Transverse colon (tissue), 4 donors: ENCODE results near the gene PTPRN2. TPM values are rescaled to one million over a fixed set of nuclear protein-coding genes. Genes with fewer than 3 reads are reported as not detected.

Experiments used
- DNase-seq: peaks from one replicate; pipeline ENCODE4 v3.0.0-alpha.2; 2019
- H3K27ac ChIP-seq, 4 donors: fragments of 200-600 bp; sonication (generic); 2 replicates each; pipeline ENCODE4 v1.5.1; 2016 to 2018; ENCODE audit warnings: inconsistent platforms in 4 of 4
- H3K27me3 ChIP-seq: fragments of 200-600 bp; sonication (generic); 2 replicates; pipeline ENCODE4 v1.5.1; 2017; ENCODE audit warnings: inconsistent platforms
- H3K36me3 ChIP-seq, 4 donors: fragments of 200-600 bp; sonication (generic); 2 replicates each; pipeline ENCODE4 v1.5.1; 2017 to 2019; ENCODE audit warnings: inconsistent platforms in 4 of 4
- H3K4me1 ChIP-seq, 4 donors: fragments of 200-600 bp; sonication (generic); 2 replicates each; pipeline ENCODE4 v1.5.1; 2017 to 2020; ENCODE audit warnings: inconsistent platforms in 4 of 4
- H3K4me3 ChIP-seq, 4 donors: fragments of 200-600 bp; sonication (generic); 1 replicate in 1 of 4; 2 replicates in 3 of 4; pipeline versions ENCODE4 v1.5.1 to v1.6.1; 2017 to 2019; ENCODE audit warnings: inconsistent platforms in 4 of 4
- H3K9me3 ChIP-seq, 2 donors: fragments of 200-600 bp; sonication (generic); 2 replicates each; pipeline ENCODE4 v1.5.1; 2017 to 2019; ENCODE audit warnings: inconsistent platforms in 2 of 2
- EP300 ChIP-seq: sonication (generic); formaldehyde crosslinking; IDR thresholded peaks from one replicate; pipeline ENCODE4 v1.6.1; 2017; ENCODE audit warnings: antibody characterized with exemption, low read depth
- POLR2A ChIP-seq: fragments of 450-650 bp; IDR thresholded peaks from one replicate; pipeline ENCODE4 v1.6.1; 2016; ENCODE audit warnings: antibody characterized with exemption, mild to moderate bottlenecking, moderate library complexity
- POLR2AphosphoS5 ChIP-seq, 3 donors: sonication (generic); formaldehyde crosslinking; IDR thresholded peaks; one replicate each; pipeline ENCODE4 v1.6.1; 2016; ENCODE audit warnings: antibody characterized with exemption in 3 of 3
- WGBS, 2 donors: methylation state at CpG; one replicate each; pipeline ENCODE4 v1.1.5; 2018; ENCODE audit warnings: low coverage in 1 of 2; 5-methylcytosine and 5-hydroxymethylcytosine counted together
- in situ Hi-C, 4 donors: fragments of 200-750 bp; cut with MboI; loops; one replicate each; pipeline versions ENCODE4 v1.15.0 to v1.15.1; 2017; ENCODE audit warnings: low sequenced_read_pairs in 3 of 4, low pct_ligation_motif_present in 1 of 4, low pct_unique_long_range_greater_than_20kb in 1 of 4
- intact Hi-C: fragments of 100-400 bp; cut with DNase I; formaldehyde crosslinking; loops from one replicate; pipeline ENCODE4 v1.15.1; 2023; ENCODE audit warnings: low total_unique reads
- total RNA-seq, 4 donors: library from RNA; depleted of rRNA; stranded (reverse); fragments of >200 nt; gene quantifications; one replicate each; pipeline ENCODE4 v1.1.0, GENCODE V29; 2016
- TF ChIP-seq, protein P1 (sequence below), 5 experiments: fragments of 200-600 bp in 3 of 5; fragments of 450-650 bp in 2 of 5; sonication (generic) in 3 of 5; IDR thresholded peaks; 1 replicate in 2 of 5; 2 replicates in 3 of 5; pipeline ENCODE4 v1.5.1; 2016 to 2017; ENCODE audit warnings: antibody characterized with exemption in 5 of 5, inconsistent platforms in 3 of 5, mild to moderate bottlenecking in 2 of 5, moderate library complexity in 1 of 5

The PTPRN2 gene
- total RNA-seq, 4 donors from 2014 or later, result 15.4 to 31.1 (median 21.8) TPM

DNA sequence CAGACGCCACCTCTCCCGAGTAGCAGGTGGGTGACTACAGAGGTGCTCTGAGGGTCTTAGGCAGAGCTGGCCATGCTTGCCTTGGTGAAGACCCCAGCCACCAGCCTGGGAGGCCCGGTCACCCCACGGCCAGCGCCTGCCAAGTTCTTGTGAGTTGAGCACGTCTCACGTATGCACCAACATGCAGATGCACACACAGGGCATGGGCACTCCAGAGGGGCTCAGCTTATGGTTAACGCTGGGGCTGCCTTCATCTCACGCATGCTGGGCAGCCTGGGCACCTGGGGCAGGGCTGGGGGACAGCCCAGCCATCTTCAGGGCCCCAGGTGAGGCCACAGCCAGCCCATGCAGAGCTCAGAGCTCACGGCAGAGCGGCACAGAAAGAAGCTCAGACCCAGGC, 41.0 kb downstream of the PTPRN2 start:
- H3K27ac ChIP-seq, result no peak overlapping the region
- no peaks in the 10 kb centered on the region for H3K36me3 ChIP-seq
- WGBS, 2 donors, result 86 to 90% methylated on average over 2 to 4 of the region's 11 CpGs
- no peak overlapping the region for H3K4me3 ChIP-seq
- H3K4me1 ChIP-seq, result peaks cover 0 to 4% (median 0%) of the 10 kb centered on the region in 4 donors
- TF ChIP-seq POLR2AphosphoS5 (IDR thresholded peaks at IDR 0.05), result no peak
- no peak for TF ChIP-seq POLR2A
- TF ChIP-seq EP300, result no peak
- TF ChIP-seq, protein P1, sequence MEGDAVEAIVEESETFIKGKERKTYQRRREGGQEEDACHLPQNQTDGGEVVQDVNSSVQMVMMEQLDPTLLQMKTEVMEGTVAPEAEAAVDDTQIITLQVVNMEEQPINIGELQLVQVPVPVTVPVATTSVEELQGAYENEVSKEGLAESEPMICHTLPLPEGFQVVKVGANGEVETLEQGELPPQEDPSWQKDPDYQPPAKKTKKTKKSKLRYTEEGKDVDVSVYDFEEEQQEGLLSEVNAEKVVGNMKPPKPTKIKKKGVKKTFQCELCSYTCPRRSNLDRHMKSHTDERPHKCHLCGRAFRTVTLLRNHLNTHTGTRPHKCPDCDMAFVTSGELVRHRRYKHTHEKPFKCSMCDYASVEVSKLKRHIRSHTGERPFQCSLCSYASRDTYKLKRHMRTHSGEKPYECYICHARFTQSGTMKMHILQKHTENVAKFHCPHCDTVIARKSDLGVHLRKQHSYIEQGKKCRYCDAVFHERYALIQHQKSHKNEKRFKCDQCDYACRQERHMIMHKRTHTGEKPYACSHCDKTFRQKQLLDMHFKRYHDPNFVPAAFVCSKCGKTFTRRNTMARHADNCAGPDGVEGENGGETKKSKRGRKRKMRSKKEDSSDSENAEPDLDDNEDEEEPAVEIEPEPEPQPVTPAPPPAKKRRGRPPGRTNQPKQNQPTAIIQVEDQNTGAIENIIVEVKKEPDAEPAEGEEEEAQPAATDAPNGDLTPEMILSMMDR (IDR thresholded peaks at IDR 0.05), result no peak
- intact Hi-C loops (no loop called here), in situ Hi-C loops (no loop called here)
- H3K27me3 ChIP-seq, result no peaks in the 10 kb centered on the region
- no peak for DNase-seq
- no peaks in the 10 kb centered on the region for H3K9me3 ChIP-seq

DNA sequence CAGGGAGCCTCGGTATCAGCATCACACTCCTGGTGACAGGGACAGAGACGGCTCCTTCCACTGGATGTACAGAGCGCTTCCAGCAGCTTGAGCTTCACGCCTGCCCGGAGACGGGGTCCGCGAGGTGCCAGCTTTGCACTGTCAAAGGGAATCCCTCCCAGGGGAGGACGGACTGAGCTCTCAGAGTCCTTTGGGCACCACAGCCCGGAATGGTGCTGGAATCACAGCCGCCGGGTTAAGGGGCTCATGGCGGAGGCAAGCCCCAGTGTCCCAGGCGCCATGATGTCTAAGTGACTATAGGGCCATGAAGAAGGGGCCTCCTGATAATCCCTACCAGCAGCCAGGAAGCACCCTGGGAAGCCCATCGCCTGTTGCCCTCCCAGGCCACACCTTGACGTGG, 41.4 kb downstream of the PTPRN2 start:
- Histone ChIP-seq H3K36me3 (no peaks in the 10 kb centered on the region), H3K4me1 (peaks cover 0 to 4% (median 0%) of the 10 kb centered on the region in 4 donors), H3K4me3 (no peak overlapping the region), H3K27me3 (no peaks in the 10 kb centered on the region), H3K9me3 (no peaks in the 10 kb centered on the region), H3K27ac (no peak overlapping the region)
- in situ Hi-C loops, result no loop called here
- DNase-seq, result no peak
- TF ChIP-seq, protein P1 (IDR thresholded peaks at IDR 0.05), result no peak
- no peak for TF ChIP-seq POLR2AphosphoS5 (IDR thresholded peaks at IDR 0.05)
- no peak for TF ChIP-seq EP300
- TF ChIP-seq POLR2A, result no peak
- intact Hi-C loops, result no loop called here
- 92 to 95% methylated on average over 7 to 16 of the region's 16 CpGs for WGBS, 2 donors

DNA sequence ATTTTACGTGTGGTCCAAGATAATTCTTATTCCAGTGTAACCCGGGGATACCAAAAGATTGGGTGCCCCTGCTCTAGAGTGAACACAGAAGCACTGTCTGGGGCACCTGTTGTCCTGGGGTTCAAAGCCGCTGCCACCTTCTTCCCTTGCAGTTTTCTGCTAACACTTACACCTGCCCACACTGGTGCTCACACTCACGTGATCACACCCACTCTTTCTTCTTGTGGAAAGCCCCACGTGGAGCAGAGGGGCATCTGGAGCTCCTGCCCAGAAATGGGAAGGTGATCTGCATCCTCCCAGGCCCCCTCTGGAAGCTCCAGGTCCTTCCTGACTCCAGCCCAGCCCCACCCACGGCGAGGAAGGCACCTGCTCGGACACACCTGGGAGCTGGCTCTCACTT, 42.9 kb downstream of the PTPRN2 start:
- H3K36me3 ChIP-seq, result no peaks in the 10 kb centered on the region
- intact Hi-C loops, result no loop called here
- in situ Hi-C loops, result no loop called here
- peaks cover 0 to 2% (median 0%) of the 10 kb centered on the region in 4 donors for H3K4me1 ChIP-seq
- TF ChIP-seq, protein P1 (IDR thresholded peaks at IDR 0.05), result no peak
- TF ChIP-seq POLR2A (no peak), EP300 (no peak), POLR2AphosphoS5 (IDR thresholded peaks at IDR 0.05) (no peak)
- WGBS, 2 donors, result 66 to 81% methylated on average over 6 to 8 of the region's 8 CpGs
- H3K27ac ChIP-seq, result no peak overlapping the region
- no peaks in the 10 kb centered on the region for H3K9me3 ChIP-seq
- no peak overlapping the region for H3K4me3 ChIP-seq
- H3K27me3 ChIP-seq, result no peaks in the 10 kb centered on the region
- DNase-seq, result no peak

DNA sequence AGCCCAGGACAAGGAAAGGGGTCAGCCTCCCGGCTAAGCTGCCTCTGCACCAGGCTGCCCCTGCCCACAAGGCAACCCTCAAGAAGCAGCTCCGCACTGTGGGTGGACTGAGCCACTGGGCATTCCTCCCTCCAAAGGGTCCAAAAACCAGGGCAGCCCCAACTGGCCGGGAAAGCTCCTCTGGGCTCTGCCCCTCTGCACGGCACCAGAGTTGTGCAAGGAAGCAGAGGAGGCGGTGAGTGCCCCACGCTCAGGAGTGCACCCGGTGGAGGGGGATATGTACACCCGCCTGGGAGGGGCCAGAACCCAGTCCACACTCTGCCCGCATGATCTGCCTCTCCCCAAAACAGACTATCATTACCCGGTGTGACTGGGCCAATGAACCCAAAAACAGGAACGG, 43.8 kb downstream of the PTPRN2 start:
- no peaks in the 10 kb centered on the region for H3K9me3 ChIP-seq
- H3K4me3 ChIP-seq, result no peak overlapping the region
- no peak for DNase-seq
- no peak overlapping the region for H3K27ac ChIP-seq
- in situ Hi-C loops (no loop called here), intact Hi-C loops (no loop called here)
- H3K27me3 ChIP-seq, result no peaks in the 10 kb centered on the region
- 90% methylated on average over 10 of the region's 11 CpGs; no CpG with 5 or more reads in 1 of the 2 donors for WGBS, 2 donors
- no peaks in the 10 kb centered on the region for H3K36me3 ChIP-seq
- TF ChIP-seq POLR2A (no peak), POLR2AphosphoS5 (IDR thresholded peaks at IDR 0.05) (no peak), EP300 (no peak)
- TF ChIP-seq, protein P1 (IDR thresholded peaks at IDR 0.05), result no peak
- no peaks in the 10 kb centered on the region for H3K4me1 ChIP-seq
